CD4-positive, alpha-beta T cell treated with Interferon gamma for 1 hour (primary cell): ENCODE results near the gene IPO8.
"Not testable (repeated sequence)": the region's sequence is repeated elsewhere in the genome, so short reads cannot be mapped to it uniquely, and the experiment has no call there.

Experiments used
- DNase-seq: peaks from one replicate; pipeline ENCODE4 v3.0.0-alpha.2; 2020

IPO8 gene

DNA sequence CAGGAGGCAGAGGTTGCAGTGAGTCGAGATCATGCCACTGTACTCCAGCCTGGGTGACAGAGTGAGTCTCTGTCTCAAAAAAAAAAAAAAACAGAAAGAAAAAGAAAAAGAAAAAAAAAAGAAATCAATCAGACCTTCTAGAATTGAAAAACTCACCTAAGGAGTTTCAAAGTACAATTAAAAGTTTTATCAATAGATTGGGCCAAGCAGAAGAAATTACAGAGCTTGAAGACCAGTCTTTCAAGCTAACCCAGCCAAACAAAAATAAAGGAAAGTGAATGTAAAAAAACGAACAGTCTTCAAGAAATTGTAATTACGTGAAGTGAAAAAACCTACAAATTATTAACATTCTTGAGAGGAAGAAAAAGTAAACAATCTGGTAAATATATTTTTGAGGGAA, 93.0 kb downstream of the IPO8 start:
- DNase-seq = no peak

DNA sequence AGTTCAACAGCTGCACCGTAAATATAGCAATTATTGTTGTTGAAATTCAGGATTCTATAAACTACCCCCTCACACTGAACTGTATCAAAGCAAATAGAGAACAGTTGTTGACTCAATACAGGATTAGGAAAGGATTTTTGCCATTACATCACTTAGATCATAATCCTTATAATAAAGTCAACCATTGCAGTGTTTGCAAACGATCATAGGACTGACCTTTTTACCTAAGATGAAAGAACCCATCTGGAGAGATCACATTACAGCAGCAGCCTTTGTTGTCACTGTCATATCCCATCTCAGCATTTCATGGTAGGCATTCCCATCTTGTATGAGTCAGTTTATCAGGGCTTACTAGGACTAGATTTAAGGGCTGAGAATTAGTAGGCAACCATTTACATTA, 96.1 kb downstream of the IPO8 start:
- DNase-seq = no peak

DNA sequence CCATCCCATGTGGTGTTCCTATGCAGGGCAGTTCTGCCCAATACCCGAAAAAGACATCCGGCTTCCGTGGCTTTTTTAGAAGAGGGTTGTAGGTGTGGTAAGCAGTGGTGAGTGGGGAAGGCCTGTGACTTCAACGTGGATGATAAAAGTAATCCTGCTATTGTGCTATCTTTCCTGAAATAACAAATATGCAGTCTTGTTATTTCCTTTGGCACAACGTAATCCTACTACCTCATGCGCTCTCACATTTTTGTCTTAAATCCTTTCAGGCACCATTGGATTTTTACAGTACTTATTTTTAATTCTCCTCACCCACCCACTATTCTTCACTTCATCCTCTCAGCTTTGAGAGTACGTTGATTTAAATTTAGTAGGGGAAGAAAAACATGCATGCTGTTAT, 96.8 kb downstream of the IPO8 start:
- DNase-seq = no peak

- no peak for DNase-seq
Observed at GRCh38 chr12:30595742-30596141, 99.9 kb downstream of the IPO8 start.

DNA sequence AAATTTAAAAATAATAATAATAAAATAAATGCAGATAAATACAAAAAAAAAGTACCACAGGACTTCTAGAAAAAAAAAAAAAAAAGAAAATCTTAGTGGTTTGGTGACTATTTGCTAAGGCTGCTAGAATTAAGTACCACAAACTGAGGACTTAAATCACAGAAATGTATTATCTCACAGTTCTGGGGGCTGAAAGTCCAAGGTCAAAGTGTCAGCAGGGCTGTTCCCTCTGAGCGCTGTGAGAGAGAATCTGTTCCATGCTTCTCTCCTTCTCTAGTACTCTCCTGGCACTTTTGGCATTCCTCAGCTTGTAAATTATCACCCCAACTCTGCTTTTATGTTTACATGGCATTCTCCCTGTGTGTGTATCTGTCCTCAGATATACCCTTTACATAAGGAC, 101.2 kb downstream of the IPO8 start:
- no peak for DNase-seq

DNA sequence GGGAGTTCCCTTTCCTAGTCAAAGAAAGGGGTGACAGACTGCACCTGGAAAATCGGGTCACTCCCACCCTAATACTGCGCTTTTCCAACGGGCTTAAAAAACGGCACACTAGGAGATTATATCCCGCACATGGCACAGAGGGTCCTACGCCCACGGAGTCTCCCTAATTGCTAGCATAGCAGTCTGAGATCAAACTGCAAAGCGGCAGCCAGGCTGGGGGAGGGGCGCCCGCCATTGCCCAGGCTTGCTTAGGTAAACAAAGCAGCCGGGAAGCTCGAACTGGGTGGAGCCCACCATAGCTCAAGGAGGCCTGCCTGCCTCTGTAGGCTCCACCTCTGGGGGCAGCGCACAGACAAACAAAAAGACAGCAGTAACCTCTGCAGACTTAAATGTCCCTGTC, 107.1 kb downstream of the IPO8 start:
- DNase-seq = not testable (repeated sequence)

DNA sequence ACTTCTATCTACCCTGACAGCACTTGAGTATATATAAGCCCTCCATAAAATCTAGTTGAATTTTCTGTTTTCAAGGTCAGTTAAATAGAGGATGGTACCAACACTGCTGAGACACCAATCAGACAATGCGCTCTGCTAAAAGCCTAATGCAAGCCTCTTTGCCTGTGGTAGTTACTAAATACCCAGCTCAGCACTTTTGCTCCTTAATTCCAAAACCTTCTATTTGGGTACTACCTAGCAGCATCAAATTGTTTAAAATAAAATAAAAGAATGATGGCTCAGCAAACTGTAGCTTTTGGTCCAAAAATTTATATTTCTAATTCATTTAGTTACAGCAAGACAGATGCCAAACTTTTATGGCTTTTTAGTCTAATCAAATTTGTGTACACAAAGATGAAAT, 107.9 kb downstream of the IPO8 start:
- DNase-seq = no peak

- DNase-seq = no peak
Observed at GRCh38 chr12:30585877-30586276, 109.8 kb downstream of the IPO8 start.

DNA sequence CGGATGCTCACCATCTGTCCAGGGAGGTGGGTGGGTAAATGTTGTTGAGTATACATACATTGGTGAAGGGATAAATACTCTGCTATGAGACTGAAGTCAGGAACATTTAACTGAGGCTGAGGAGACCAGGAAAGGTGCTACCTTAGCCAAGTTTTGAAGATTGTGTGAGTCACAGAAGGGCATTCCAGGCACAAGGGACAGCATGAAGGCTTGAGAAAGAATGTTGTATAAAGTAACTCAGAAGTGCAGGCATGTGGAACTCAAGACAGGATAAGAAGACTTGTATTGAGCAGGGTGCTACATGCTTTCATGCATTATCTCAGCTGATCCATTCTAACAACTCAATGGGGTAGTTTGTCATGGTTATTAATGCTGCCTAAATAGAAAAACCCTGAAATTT, 112.7 kb downstream of the IPO8 start:
- no peak for DNase-seq

- no peak for DNase-seq
Observed at GRCh38 chr12:30580344-30580743, 115.3 kb downstream of the IPO8 start.
